GM12875 (cell line): ENCODE data around the gene HOXB6.

ENCODE experiments used
- H3K4me3 ChIP-seq: one replicate; pipeline ENCODE4 v1.5.1; 2011; ENCODE audit warnings: low read depth, low read length, control low read depth
- CTCF ChIP-seq: IDR thresholded peaks from 2 replicates; pipeline ENCODE4 v1.5.1; 2011; ENCODE audit warnings: low read depth, mild to moderate bottlenecking, control low read depth, inconsistent platforms, low read length, moderate library complexity, borderline replicate concordance; ENCODE audit not compliant: insufficient read depth

The HOXB6 gene

GRCh38 chr17:48555258-48556228 is 49.2 kb downstream of the HOXB6 start:
- no peak overlapping the region for H3K4me3 ChIP-seq

GRCh38 chr17:48554412-48555257 is 50.2 kb downstream of the HOXB6 start:
- no peak for TF ChIP-seq CTCF

More at GRCh38 chr17:48555258-48556228, 49.2 kb downstream of the HOXB6 start:
- no peak for TF ChIP-seq CTCF

GRCh38 chr17:48553826-48554225 is 51.0 kb downstream of the HOXB6 start:
- H3K4me3 ChIP-seq = no peak overlapping the region
- TF ChIP-seq CTCF = no peak

More at GRCh38 chr17:48554412-48555257, 50.2 kb downstream of the HOXB6 start:
- no peak overlapping the region for H3K4me3 ChIP-seq

GRCh38 chr17:48553190-48553547 is 51.6 kb downstream of the HOXB6 start:
- H3K4me3 ChIP-seq = no peak overlapping the region
- no peak for TF ChIP-seq CTCF

GRCh38 chr17:48552466-48553189 is 52.2 kb downstream of the HOXB6 start:
- no peak overlapping the region for H3K4me3 ChIP-seq

More at GRCh38 chr17:48552466-48553189, 52.2 kb downstream of the HOXB6 start:
- no peak for TF ChIP-seq CTCF
